Caco-2 (cell line): ENCODE results near the gene USHBP1. TPM values are rescaled to one million over a fixed set of nuclear protein-coding genes. Genes with fewer than 3 reads are reported as not detected.

ENCODE experiments used
- BruUV-seq: library from RNA; stranded (reverse); fragments of 400-500 nt; replicated peaks from 2 replicates; lab custom pipeline; 2021; lab: Mats Ljungman, UMichigan
- CTCF ChIA-PET: fragments of 300-600 bp; sonication (Branson Sonifier 250); formaldehyde crosslinking; loops from one replicate; lab custom pipeline; 2022; ENCODE audit warnings: antibody characterized with exemption; lab: Charles Lee
- POLR2A ChIA-PET: fragments of 300-600 bp; sonication (Branson Sonifier 250); formaldehyde crosslinking; loops from one replicate; lab custom pipeline; 2022; ENCODE audit warnings: antibody characterized with exemption; lab: Charles Lee
- DNase-seq, 2 experiments: peaks; one replicate each; pipeline versions ENCODE4 v3.0.0 to v3.0.0-alpha.2; 2020 to 2022
- H3K27me3 ChIP-seq: replicated peaks from 2 replicates; pipeline ENCODE4 v1.6.0; 2011; ENCODE audit warnings: low read length; ENCODE audit not compliant: control insufficient read depth, insufficient read depth
- H3K36me3 ChIP-seq: 2 replicates; pipeline ENCODE4 v1.5.1; 2011; ENCODE audit warnings: low read length; ENCODE audit not compliant: control insufficient read depth, insufficient read depth
- H3K4me1 ChIP-seq: fragments of 250-450 bp; sonication (Bioruptor Pico); 2 replicates; pipeline ENCODE4 v1.5.1; 2020; ENCODE audit warnings: mild to moderate bottlenecking
- H3K4me3 ChIP-seq: 2 replicates; pipeline ENCODE4 v1.5.1; 2011; ENCODE audit warnings: low read depth, mild to moderate bottlenecking, control low read depth, low read length
- H3K9me3 ChIP-seq: fragments of 250-450 bp; sonication (Bioruptor Pico); 2 replicates; pipeline ENCODE4 v1.5.1; 2020; ENCODE audit warnings: mild to moderate bottlenecking, moderate library complexity
- H3K27ac Mint-ChIP-seq: one replicate; pipeline ENCODE4 v1.8.0; 2022; ENCODE audit warnings: mixed read lengths; ENCODE audit not compliant: unreplicated experiment
- H3K27me3 Mint-ChIP-seq: one replicate; pipeline ENCODE4 v1.8.0; 2022; ENCODE audit warnings: mixed read lengths; ENCODE audit not compliant: insufficient read depth, unreplicated experiment
- H3K36me3 Mint-ChIP-seq: one replicate; pipeline ENCODE4 v1.8.0; 2022; ENCODE audit warnings: mild to moderate bottlenecking, mixed read lengths; ENCODE audit not compliant: insufficient read depth, unreplicated experiment
- H3K4me1 Mint-ChIP-seq: one replicate; pipeline ENCODE4 v1.8.0; 2022; ENCODE audit warnings: low read depth, mixed read lengths; ENCODE audit not compliant: unreplicated experiment
- H3K4me3 Mint-ChIP-seq: one replicate; pipeline ENCODE4 v1.8.0; 2022; ENCODE audit warnings: mild to moderate bottlenecking, moderate library complexity, mixed read lengths; ENCODE audit not compliant: unreplicated experiment
- H3K9me3 Mint-ChIP-seq: one replicate; pipeline ENCODE4 v1.8.0; 2022; ENCODE audit warnings: mixed read lengths; ENCODE audit not compliant: unreplicated experiment
- intact Hi-C: fragments of 100-400 bp; cut with micrococcal nuclease; formaldehyde crosslinking; loops from one replicate; pipeline ENCODE4 v1.10.0; 2022; ENCODE audit not compliant: unreplicated experiment
- total RNA-seq: library from RNA; stranded (reverse); gene quantifications from 2 replicates; pipeline ENCODE4 v1.2.3, GENCODE V29; 2022
- TF ChIP-seq, protein P1 (sequence below), 2 experiments: fragments of 200-600 bp in 1 of 2; IDR thresholded peaks; 1 replicate in 1 of 2; 2 replicates in 1 of 2; pipeline versions ENCODE4 v1.5.1 to v1.8.0; 2011 to 2022; ENCODE audit warnings: antibody characterized with exemption in 1 of 2, control low read depth in 1 of 2, inconsistent platforms in 1 of 2, low read depth in 1 of 2, low read length in 1 of 2, mild to moderate bottlenecking in 1 of 2, moderate library complexity in 1 of 2; ENCODE audit not compliant: insufficient read depth in 1 of 2, severe bottlenecking in 1 of 2, unreplicated experiment in 1 of 2

USHBP1 gene
- total RNA-seq, 1 experiment from 2014 or later = not detected

DNA sequence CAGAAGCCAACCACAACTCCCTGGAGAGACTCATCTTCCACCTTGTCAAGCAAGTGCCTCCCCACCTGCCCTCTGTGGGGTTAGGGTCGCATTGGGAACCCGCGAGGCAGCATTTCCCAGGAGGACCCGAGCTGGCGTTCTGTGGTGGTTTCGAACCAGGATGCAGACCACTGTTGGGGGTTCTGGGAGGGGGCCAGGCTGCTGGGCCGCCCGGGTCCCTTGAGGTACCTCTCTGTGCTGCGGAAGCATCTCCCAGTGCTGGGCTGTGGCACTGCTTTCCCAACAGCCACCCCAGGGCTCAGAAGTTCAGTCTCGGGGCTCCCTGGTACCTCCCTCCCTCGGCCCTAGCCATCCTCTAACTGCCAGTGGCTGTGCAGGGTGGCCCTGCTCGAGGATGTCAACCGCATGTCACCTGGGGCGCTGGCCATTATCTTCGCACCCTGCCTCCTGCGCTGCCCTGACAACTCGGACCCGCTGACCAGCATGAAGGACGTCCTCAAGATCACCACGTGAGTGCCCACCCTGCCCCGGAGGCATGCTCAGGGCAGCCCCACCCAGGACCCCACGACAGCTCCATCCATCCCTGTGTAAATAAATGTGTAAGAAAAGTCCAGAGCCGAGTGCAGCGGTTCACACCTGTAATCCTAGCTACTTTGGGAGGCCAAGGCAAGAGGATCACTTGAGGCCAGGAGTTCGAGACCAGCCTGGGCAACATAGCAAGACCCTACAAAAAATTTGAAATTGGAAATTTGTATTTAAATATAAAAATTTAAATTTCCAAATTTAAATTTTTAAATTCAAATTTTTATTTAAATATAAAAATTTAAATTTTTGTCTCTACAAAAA is 57.6 kb downstream of the USHBP1 start:
- Histone ChIP-seq H3K4me1 (no peaks in the 10 kb centered on the region), H3K36me3 (peaks cover 1% of the 10 kb centered on the region; the same call in 1 of the 2 replicates), H3K27me3 (no peaks in the 10 kb centered on the region), H3K4me3 (no peak overlapping the region), H3K9me3 (no peaks in the 10 kb centered on the region)
- Mint-ChIP-seq H3K4me3 (no peak overlapping the region), H3K36me3 (peaks cover 28% of the 10 kb centered on the region), H3K9me3 (no peaks in the 10 kb centered on the region), H3K27me3 (no peaks in the 10 kb centered on the region), H3K4me1 (no peaks in the 10 kb centered on the region), H3K27ac (no peak overlapping the region)
- BruUV-seq = no TSS peak
- ChIA-PET CTCF (no interaction called here), POLR2A (interaction anchor here (0.9 kb wide), 1 partner anchor 8 kb away, joined by 3 read pairs; the partner anchor contains the start of gene USE1)
- intact Hi-C loops = no loop called here
- TF ChIP-seq, protein P1, sequence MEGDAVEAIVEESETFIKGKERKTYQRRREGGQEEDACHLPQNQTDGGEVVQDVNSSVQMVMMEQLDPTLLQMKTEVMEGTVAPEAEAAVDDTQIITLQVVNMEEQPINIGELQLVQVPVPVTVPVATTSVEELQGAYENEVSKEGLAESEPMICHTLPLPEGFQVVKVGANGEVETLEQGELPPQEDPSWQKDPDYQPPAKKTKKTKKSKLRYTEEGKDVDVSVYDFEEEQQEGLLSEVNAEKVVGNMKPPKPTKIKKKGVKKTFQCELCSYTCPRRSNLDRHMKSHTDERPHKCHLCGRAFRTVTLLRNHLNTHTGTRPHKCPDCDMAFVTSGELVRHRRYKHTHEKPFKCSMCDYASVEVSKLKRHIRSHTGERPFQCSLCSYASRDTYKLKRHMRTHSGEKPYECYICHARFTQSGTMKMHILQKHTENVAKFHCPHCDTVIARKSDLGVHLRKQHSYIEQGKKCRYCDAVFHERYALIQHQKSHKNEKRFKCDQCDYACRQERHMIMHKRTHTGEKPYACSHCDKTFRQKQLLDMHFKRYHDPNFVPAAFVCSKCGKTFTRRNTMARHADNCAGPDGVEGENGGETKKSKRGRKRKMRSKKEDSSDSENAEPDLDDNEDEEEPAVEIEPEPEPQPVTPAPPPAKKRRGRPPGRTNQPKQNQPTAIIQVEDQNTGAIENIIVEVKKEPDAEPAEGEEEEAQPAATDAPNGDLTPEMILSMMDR (IDR thresholded peaks at IDR 0.05; ENCODE audit: insufficient read depth in 1 of 2, low read depth in 1 of 2, low read length in 1 of 2, severe bottlenecking in 1 of 2, unreplicated experiment in 1 of 2) = no peak
- DNase-seq = no peak

DNA sequence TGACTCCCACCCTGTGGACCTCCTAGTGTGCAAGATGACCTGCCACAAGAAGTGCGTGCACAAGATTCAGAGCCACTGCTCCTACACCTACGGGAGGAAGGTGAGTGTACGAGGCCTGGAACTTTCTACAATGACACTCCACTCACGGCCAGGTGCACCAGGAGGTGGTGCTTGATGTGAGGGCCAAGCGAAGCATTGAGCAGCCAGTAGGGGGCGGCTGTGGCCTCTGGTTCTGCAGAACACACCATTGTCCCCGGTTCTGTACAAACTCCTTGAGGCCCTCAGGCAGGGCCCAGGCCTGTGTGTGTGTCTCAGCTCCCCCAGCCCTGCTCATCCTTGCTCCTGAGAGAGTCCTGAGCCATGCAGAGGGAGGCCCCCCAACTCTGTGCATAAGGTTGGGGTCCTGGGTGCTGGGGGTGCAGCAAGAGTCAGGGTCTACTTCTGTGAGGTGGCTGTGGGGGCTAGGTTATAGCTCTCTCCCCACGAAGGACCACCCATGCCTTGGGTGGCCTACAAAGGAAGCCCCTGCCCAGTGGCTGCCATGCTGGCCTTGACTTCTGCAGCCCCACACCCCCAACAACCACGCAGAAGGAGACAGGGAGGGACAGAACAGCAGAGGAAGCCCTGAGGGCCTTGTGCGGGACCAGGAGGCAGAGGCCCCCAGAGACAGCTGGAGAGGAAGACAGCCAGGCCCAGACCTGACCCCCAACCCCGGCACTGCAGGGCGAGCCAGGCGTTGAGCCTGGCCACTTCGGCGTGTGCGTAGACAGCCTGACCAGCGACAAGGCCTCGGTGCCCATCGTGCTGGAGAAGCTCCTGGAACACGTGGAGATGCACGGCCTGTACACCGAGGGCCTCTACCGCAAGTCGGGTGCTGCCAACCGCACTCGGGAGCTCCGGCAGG is 59.1 kb downstream of the USHBP1 start:
- TF ChIP-seq, protein P1 (IDR thresholded peaks at IDR 0.05; ENCODE audit: insufficient read depth in 1 of 2, low read depth in 1 of 2, low read length in 1 of 2, severe bottlenecking in 1 of 2, unreplicated experiment in 1 of 2) = peak; percentile 54 to 86
- H3K9me3 ChIP-seq = no peaks in the 10 kb centered on the region
- ChIA-PET CTCF (interaction anchor here (1.3 kb wide), 1 partner anchor 77 kb away, joined by 6 read pairs; the partner anchor contains the start of gene ANKLE1), POLR2A (interaction anchor here (0.9 kb wide), 1 partner anchor 10 kb away, joined by 3 read pairs; the partner anchor contains the start of gene USE1)
- Mint-ChIP-seq H3K4me1 (no peaks in the 10 kb centered on the region), H3K9me3 (no peaks in the 10 kb centered on the region), H3K36me3 (peaks cover 34% of the 10 kb centered on the region), H3K27me3 (no peaks in the 10 kb centered on the region), H3K27ac (no peak overlapping the region), H3K4me3 (no peak overlapping the region)
- BruUV-seq = no TSS peak
- H3K27me3 ChIP-seq = no peaks in the 10 kb centered on the region
- H3K36me3 ChIP-seq = no peaks in the 10 kb centered on the region
- no peaks in the 10 kb centered on the region for H3K4me1 ChIP-seq
- H3K4me3 ChIP-seq = no peak overlapping the region
- peak; percentile 59 to 73 for DNase-seq
- intact Hi-C loops = loop anchor here (1.0 kb wide), 1 partner anchor 77 kb away; no protein-coding TSS in a partner anchor

DNA sequence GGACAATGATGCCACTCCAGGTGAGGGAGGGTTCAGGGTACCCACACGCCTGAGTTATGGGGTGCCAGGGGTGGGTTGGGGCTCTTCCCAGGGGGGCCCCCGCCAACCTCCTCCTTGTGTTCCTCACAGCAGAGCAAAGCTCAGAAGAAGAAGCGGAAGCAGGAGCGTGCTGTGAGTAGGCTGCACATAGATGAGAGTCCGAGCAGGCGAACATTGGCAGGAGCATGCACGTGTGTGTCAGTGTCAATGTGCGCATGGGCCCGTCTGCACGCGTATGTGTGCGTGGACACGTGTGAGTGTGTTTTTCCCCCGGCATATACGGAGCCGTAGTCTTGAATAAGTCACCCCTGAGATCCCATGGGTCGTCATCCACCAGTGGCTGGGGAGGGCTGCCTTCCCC is 61.8 kb downstream of the USHBP1 start:
- no peaks in the 10 kb centered on the region for H3K36me3 ChIP-seq
- no peak overlapping the region for H3K4me3 ChIP-seq
- no TSS peak for BruUV-seq
- DNase-seq = no peak
- CTCF ChIA-PET = interaction anchor here (0.7 kb wide), 1 partner anchor 9 kb away, joined by 3 read pairs; no protein-coding TSS in a partner anchor
- TF ChIP-seq, protein P1 (IDR thresholded peaks at IDR 0.05; ENCODE audit: insufficient read depth in 1 of 2, low read depth in 1 of 2, low read length in 1 of 2, severe bottlenecking in 1 of 2, unreplicated experiment in 1 of 2) = no peak
- H3K4me1 ChIP-seq = no peaks in the 10 kb centered on the region
- intact Hi-C loops = no loop called here
- Mint-ChIP-seq H3K36me3 (peaks cover 36% of the 10 kb centered on the region), H3K27ac (no peak overlapping the region), H3K9me3 (no peaks in the 10 kb centered on the region), H3K4me1 (no peaks in the 10 kb centered on the region), H3K27me3 (no peaks in the 10 kb centered on the region), H3K4me3 (no peak overlapping the region)
- H3K9me3 ChIP-seq = no peaks in the 10 kb centered on the region
- no peaks in the 10 kb centered on the region for H3K27me3 ChIP-seq
- POLR2A ChIA-PET = no interaction called here
